Measurements from ENCODE around the gene NEDD4L. TPM values are rescaled to one million over a fixed set of nuclear protein-coding genes. Genes with fewer than 3 reads are reported as not detected.

NEDD4L gene
- polyA plus RNA-seq, 1 of the 3 experiments (the other 2 are of a cell fraction) = 13.2 TPM

- Histone ChIP-seq H3K27ac (ENCODE audit: low read depth in 2 of 2, low read length in 1 of 2) (no peak overlapping the region), H4K20me1 (ENCODE audit: insufficient read depth) (no peaks in the 10 kb centered on the region), H3K4me3 (ENCODE audit: low read depth in 2 of 2, low read length in 1 of 2) (no peak overlapping the region), H3K79me2 (ENCODE audit: insufficient read depth) (no peaks in the 10 kb centered on the region), H3F3A (replicated peaks; ENCODE audit: insufficient read depth) (no peaks in the 10 kb centered on the region), H3K27me3 (ENCODE audit: insufficient read depth) (no peaks in the 10 kb centered on the region), H3K4me1 (ENCODE audit: control insufficient read depth in 1 of 2, insufficient read depth in 2 of 2, low read depth in 1 of 2, low read length in 1 of 2) (no peaks in the 10 kb centered on the region), H3K36me3 (replicated peaks in 1 of 2; ENCODE audit: control insufficient read depth in 1 of 2, insufficient read depth in 2 of 2, low read length in 1 of 2) (no peaks in the 10 kb centered on the region), H2AFZ (ENCODE audit: low read depth) (no peak overlapping the region), H3K9ac (no peak overlapping the region), H3K9me2 (no peaks in the 10 kb centered on the region), H3K9me3 (no peaks in the 10 kb centered on the region), H3K4me2 (no peak overlapping the region)
- TF ChIP-seq USF1 (IDR thresholded peaks at IDR 0.05; ENCODE audit: borderline replicate concordance, low read depth) (no peak), FOSL2 (IDR thresholded peaks at IDR 0.05; ENCODE audit: borderline replicate concordance, low read depth) (no peak), SIN3A (IDR thresholded peaks at IDR 0.05; ENCODE audit: borderline replicate concordance, low read depth, low read length) (no peak), REST (IDR thresholded peaks at IDR 0.05; ENCODE audit: low read depth, low read length) (no peak), JUND (IDR thresholded peaks at IDR 0.05) (no peak), USF2 (IDR thresholded peaks at IDR 0.05; ENCODE audit: borderline replicate concordance, low read depth, low read length) (no peak), GATA2 (CRISPR knock-in tag; IDR thresholded peaks at IDR 0.05) (no peak), IRF3 (IDR thresholded peaks at IDR 0.05; ENCODE audit: low read depth, low read length) (no peak), NRF1 (IDR thresholded peaks at IDR 0.05; ENCODE audit: low read depth, low read length) (no peak), CTCF (IDR thresholded peaks at IDR 0.05) (no peak), RFX5 (IDR thresholded peaks at IDR 0.05; ENCODE audit: low read length) (no peak), FOXJ3 (CRISPR knock-in tag; IDR thresholded peaks at IDR 0.05) (no peak), FOXM1 (IDR thresholded peaks at IDR 0.05; ENCODE audit: low read depth) (no peak), GABPA (IDR thresholded peaks at IDR 0.05; ENCODE audit: low read depth) (no peak), MXI1 (IDR thresholded peaks at IDR 0.05; ENCODE audit: low read depth, low read length) (no peak), YY1 (IDR thresholded peaks at IDR 0.05; ENCODE audit: low read depth) (no peak), MEF2A (IDR thresholded peaks at IDR 0.05; ENCODE audit: borderline replicate concordance, low read depth) (no peak), RXRA (IDR thresholded peaks at IDR 0.05; ENCODE audit: borderline replicate concordance, low read depth) (no peak), RAD21 (IDR thresholded peaks at IDR 0.05; ENCODE audit: low read length) (no peak), POLR2AphosphoS5 (IDR thresholded peaks at IDR 0.05; ENCODE audit: low read depth, low read length) (no peak)
- POLR2A ChIA-PET = no interaction called here
- CTCF ChIA-PET = interaction anchor here (1.6 to 6.6 kb wide), 5 partner anchors 10 to 244 kb away, joined by 3 to 99 read pairs (median 23); partner anchors contain the start of gene NEDD4L
- 93% methylated on average over 12 of the region's 12 CpGs for WGBS (ENCODE audit: low lambda C conversion rate)
- no peak for DNase-seq
Measured at GRCh38 chr18:58125756-58126155, 81.7 kb downstream of the NEDD4L start.

Data from SK-N-SH (cell line).